GM12892 (cell line): ENCODE results near the gene CHST15.

Source experiments
- POLR2A ChIP-seq: IDR thresholded peaks from 2 replicates; pipeline ENCODE4 v1.6.1; 2011; ENCODE audit warnings: low read depth, low read length, control low read depth
- POLR2AphosphoS5 ChIP-seq: IDR thresholded peaks from 2 replicates; pipeline ENCODE4 v1.6.1; 2011; ENCODE audit warnings: low read depth, low read length, control low read depth
- TAF1 ChIP-seq: IDR thresholded peaks from 2 replicates; pipeline ENCODE4 v1.6.1; 2011; ENCODE audit warnings: low read depth, mild to moderate bottlenecking, control low read depth, low read length, borderline replicate concordance

DNA sequence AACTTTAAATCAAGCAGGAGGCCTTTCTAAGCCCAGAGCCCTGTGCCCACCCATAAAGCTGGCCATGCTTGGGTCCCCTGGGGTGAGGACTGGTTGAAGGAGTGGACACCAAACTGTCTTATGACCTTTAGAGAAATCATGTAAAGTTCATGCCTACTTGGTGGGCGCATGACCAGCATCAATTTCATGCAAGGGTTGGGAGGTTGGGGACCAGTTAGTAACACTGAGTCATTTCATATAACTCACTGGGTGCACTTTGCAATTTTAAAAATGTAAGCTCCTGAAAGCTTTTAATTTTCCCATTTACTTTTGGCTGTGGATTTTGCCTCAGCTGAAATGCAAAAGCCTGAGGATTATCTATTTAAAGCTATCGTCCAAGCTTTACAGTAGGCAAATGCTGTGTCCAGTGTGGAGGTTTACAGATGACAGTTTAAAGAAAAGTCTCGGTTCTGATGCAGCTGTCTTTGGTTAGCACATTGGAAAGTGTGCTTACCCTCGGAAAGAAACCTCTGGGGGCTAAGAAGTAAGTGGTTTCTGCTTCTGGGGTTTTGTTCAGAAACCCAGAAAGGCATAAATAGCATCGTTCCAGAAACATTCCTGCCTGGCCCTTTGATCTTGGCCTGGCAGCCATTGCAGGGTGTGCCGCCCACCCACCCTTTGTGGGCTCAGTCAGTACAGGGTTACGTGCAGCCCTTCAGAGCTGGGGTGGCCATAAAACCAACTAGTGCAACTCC lies 48.8 kb upstream of the CHST15 start:
- TF ChIP-seq TAF1 (no peak), POLR2A (no peak), POLR2AphosphoS5 (no peak)
